IMR-90 (cell line): ENCODE results near the gene PSG2.
"Not testable (repeated sequence)": the region's sequence is repeated elsewhere in the genome, so short reads cannot be mapped to it uniquely, and the experiment has no call there.

ENCODE experiments used
- BHLHE40 ChIP-seq: fragments of 150-350 bp; IDR thresholded peaks from 2 replicates; pipeline ENCODE4 v1.6.1; 2016; ENCODE audit warnings: mild to moderate bottlenecking, low read depth, low read length
- CTCF ChIP-seq: conservative IDR thresholded peaks from 2 replicates; pipeline ENCODE4 v1.5.1; 2012; ENCODE audit warnings: mild to moderate bottlenecking, low read depth, low read length, improper control_type of control experiment
- POLR2A ChIP-seq: IDR thresholded peaks from 2 replicates; pipeline ENCODE4 v1.6.1; 2012; ENCODE audit warnings: mild to moderate bottlenecking, low read depth, low read length
- RAD21 ChIP-seq: IDR thresholded peaks from 2 replicates; pipeline ENCODE4 v1.6.1; 2012; ENCODE audit warnings: low read length, improper control_type of control experiment
- RCOR1 ChIP-seq: IDR thresholded peaks from 2 replicates; pipeline ENCODE4 v1.6.1; 2012; ENCODE audit warnings: mild to moderate bottlenecking, low read length, improper control_type of control experiment; ENCODE audit not compliant: insufficient replicate concordance
- SMC3 ChIP-seq: fragments of 150-350 bp; IDR thresholded peaks from 2 replicates; pipeline ENCODE4 v1.6.1; 2016; ENCODE audit warnings: low read depth, mild to moderate bottlenecking, antibody characterized with exemption, low read length, moderate library complexity

- TF ChIP-seq CTCF, POLR2A, RAD21, SMC3, RCOR1, BHLHE40: not testable (repeated sequence)
Observed at GRCh38 chr19:43098416-43098815, 15.9 kb upstream of the PSG2 start.
